SK-N-MC (cell line): ENCODE data around the gene TST.

Source experiments
- DNase-seq: peaks from one replicate; pipeline ENCODE4 v3.0.0-alpha.2; 2011; ENCODE audit warnings: low read depth, low spot score
- H3K27ac ChIP-seq: fragments of 200-600 bp; sonication (generic); 2 replicates; pipeline ENCODE4 v1.5.1; 2016; ENCODE audit warnings: mixed run types
- H3K36me3 ChIP-seq: fragments of 200-600 bp; sonication (generic); 2 replicates; pipeline ENCODE4 v1.6.1; 2017; ENCODE audit warnings: antibody characterized with exemption, low read length, mixed read lengths; ENCODE audit not compliant: insufficient read depth
- H3K4me3 ChIP-seq: fragments of 200-600 bp; sonication (generic); 2 replicates; pipeline ENCODE4 v1.5.1; 2016
- H3K9ac ChIP-seq: fragments of 200-600 bp; sonication (generic); 2 replicates; pipeline ENCODE4 v1.8.0; 2017; ENCODE audit warnings: mixed run types, mixed read lengths; ENCODE audit not compliant: insufficient read length
- H3K9me3 ChIP-seq: fragments of 200-600 bp; sonication (generic); 2 replicates; pipeline ENCODE4 v1.6.1; 2017; ENCODE audit warnings: low read depth, mild to moderate bottlenecking, antibody characterized with exemption, low read length, moderate library complexity, mixed read lengths
- EZH2 ChIP-seq: fragments of 200-600 bp; sonication (generic); IDR thresholded peaks from one replicate; pipeline ENCODE4 v1.6.1; 2017; ENCODE audit warnings: antibody characterized with exemption
- FOXP2 ChIP-seq: optimal IDR thresholded peaks from 2 replicates; pipeline ENCODE3; 2011; ENCODE audit warnings: mild to moderate bottlenecking, moderate library complexity; ENCODE audit not compliant: insufficient read depth; ENCODE audit errors: extremely low read length, control extremely low read depth
- POLR2AphosphoS5 ChIP-seq: IDR thresholded peaks from 2 replicates; pipeline ENCODE4 v1.6.1; 2012; ENCODE audit warnings: mild to moderate bottlenecking, low read depth, low read length, borderline replicate concordance

The TST gene

DNA sequence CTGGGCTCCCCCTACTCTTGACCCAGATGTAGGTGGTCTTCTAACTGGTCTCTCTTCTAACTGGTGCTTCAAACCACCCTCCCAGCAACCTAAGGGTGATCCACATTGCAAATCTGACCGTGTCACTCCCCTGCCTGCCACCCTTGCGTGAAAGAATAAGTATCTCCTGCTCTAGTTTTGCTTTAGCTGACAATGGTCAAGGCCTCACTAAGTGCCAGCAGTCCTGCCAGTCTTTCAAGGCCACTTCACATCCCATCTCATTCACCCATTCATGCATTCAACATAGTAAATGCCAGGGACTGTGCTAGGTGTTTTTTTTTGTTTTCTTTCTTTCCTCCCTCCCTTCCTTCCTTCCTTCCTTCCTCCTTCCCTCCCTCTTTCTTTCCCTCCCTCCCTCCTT is 30.0 kb upstream of the TST start:
- Histone ChIP-seq H3K9me3 (no peaks in the 10 kb centered on the region), H3K36me3 (no peaks in the 10 kb centered on the region), H3K9ac (no peak overlapping the region), H3K4me3 (no peak overlapping the region), H3K27ac (no peak overlapping the region)
- DNase-seq = no peak
- TF ChIP-seq FOXP2 (no peak), POLR2AphosphoS5 (no peak), EZH2 (no peak)

DNA sequence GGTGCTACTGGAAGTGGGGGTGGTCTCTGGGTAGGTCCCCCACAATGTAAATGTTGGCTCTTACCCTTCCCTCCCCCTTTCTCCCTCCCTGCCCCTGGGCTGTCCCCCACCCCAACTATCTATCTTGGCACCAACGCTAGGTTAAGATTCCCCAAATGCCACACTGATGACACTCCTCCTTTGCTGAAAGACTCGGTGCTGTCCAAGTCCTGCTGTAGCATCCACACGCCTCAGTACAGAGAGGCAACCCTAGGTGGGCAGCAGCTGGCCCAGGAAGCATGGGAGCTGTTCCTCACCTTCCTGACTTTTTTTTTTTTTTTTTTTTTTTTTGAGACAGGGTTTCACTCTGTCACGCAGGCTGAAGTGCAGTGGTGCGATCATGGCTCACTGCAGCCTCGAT is 28.9 kb upstream of the TST start:
- TF ChIP-seq FOXP2 (no peak), EZH2 (no peak), POLR2AphosphoS5 (no peak)
- no peak overlapping the region for H3K4me3 ChIP-seq
- no peaks in the 10 kb centered on the region for H3K36me3 ChIP-seq
- H3K9me3 ChIP-seq = no peaks in the 10 kb centered on the region
- no peak overlapping the region for H3K27ac ChIP-seq
- DNase-seq = no peak
- no peak overlapping the region for H3K9ac ChIP-seq

DNA sequence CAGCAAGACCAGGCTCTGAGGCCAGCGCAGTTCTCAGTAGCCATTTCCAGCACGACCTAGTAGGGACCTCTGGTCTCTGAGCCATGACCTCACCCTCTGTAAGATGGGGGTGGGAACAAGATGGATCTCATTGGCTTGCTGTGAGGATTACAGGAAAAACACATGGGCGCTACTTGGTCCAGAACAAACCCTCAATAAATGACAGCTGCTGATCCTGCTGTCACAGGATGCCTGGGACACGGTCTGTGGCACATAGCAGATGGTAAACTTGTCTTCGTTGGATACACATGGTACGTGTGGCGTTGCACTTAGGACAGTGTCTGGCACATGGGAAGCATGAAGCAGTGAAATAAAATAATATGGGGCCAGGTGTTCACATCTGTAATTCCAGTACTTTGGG is 27.8 kb upstream of the TST start:
- Histone ChIP-seq H3K27ac (no peak overlapping the region), H3K9ac (no peak overlapping the region), H3K36me3 (no peaks in the 10 kb centered on the region), H3K4me3 (no peak overlapping the region), H3K9me3 (no peaks in the 10 kb centered on the region)
- DNase-seq = no peak
- TF ChIP-seq POLR2AphosphoS5 (no peak), EZH2 (no peak), FOXP2 (no peak)

DNA sequence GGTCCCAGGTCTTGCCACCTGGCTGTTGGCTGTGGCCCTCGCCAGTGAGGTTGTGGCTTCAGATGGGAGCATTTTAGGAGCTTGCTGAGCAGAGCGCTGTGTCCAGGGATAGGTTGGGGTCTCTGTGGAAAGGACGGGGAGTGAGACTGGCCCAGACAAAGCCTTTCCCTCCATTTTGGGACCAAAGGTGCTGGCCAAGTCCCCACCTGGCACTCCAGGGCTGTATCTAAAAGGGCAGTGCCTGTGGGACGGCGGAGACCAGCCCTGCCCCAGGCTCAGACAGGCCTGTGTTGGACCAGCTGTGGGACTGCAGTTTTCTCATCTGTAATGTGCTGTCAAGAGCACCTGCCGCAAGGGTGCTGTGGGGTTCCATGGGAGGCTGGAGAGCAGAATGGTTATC is 27.3 kb upstream of the TST start:
- H3K36me3 ChIP-seq = no peaks in the 10 kb centered on the region
- TF ChIP-seq FOXP2 (no peak), EZH2 (no peak), POLR2AphosphoS5 (no peak)
- H3K9me3 ChIP-seq = no peaks in the 10 kb centered on the region
- no peak overlapping the region for H3K9ac ChIP-seq
- no peak overlapping the region for H3K27ac ChIP-seq
- H3K4me3 ChIP-seq = no peak overlapping the region
- DNase-seq = no peak

DNA sequence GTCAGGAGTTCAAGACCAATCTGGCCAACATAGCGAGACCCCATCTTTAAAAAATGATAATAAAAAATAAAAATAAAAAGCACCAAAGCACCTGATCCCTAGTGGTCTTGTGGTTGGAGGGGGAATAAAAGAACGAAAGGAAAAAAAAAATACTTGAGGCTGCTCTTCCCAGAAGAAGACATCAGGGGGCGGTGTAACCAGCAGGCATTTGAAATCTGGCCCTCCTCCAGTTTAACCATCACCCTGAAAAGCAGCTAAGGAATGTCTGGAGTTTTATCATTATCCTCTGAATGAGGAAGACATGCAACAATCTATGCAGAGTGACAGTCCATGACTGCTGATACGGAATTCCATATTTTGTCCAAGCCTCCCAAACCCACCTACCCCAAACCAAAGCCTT is 26.7 kb upstream of the TST start:
- Histone ChIP-seq H3K4me3 (no peak overlapping the region), H3K27ac (no peak overlapping the region), H3K36me3 (no peaks in the 10 kb centered on the region), H3K9ac (no peak overlapping the region), H3K9me3 (no peaks in the 10 kb centered on the region)
- TF ChIP-seq FOXP2 (no peak), EZH2 (no peak), POLR2AphosphoS5 (no peak)
- no peak for DNase-seq

DNA sequence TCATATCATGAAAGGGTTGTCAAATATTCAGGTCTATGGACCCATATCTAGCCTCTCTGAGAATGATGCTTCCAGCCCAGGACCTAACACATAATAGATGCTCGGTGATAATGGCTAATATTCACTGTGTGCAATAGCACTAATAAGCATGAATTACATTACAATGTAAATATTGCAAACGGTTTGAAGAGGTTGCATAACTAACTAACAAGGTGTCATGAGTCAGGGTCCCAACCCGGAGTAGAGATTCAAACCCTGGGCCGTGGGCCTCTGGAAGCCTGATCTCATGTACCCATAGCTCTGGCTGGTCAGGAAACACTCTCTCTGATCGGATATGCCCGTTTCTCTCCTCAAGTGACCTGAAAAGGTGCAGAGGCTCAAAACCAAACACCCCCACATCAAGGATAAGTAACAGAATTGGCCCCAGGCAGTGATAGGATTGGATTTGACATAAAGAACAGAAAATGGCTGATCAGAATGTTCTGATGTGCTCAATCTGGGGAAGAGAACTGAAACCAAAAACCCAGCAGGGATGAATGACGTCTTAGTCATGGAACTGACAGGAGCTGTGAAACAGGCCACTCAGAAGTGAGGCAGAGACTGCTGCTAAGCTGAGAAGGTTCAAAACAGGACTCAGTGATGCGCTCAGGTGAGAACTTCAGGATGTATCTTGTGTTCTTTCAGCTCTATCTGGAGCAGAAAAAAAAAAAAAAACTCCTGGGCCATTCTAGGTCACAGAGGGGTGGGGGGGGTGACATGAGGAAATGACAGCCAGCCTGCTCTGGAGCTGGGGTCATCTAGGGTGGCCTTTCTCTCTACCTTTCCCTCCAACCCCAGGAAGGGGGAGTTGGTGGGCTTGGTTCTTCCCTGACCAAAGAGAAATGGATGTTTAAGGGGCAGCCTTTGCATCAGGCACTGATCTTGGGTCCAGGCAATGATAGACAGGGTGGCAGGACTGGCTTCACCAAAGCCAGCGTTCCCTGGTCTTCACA is 25.7 kb upstream of the TST start:
- H3K27ac ChIP-seq = no peak overlapping the region
- no peaks in the 10 kb centered on the region for H3K9me3 ChIP-seq
- no peak overlapping the region for H3K4me3 ChIP-seq
- DNase-seq = no peak
- no peak overlapping the region for H3K9ac ChIP-seq
- H3K36me3 ChIP-seq = no peaks in the 10 kb centered on the region
- no peak for TF ChIP-seq POLR2AphosphoS5
- TF ChIP-seq FOXP2 = no peak

DNA sequence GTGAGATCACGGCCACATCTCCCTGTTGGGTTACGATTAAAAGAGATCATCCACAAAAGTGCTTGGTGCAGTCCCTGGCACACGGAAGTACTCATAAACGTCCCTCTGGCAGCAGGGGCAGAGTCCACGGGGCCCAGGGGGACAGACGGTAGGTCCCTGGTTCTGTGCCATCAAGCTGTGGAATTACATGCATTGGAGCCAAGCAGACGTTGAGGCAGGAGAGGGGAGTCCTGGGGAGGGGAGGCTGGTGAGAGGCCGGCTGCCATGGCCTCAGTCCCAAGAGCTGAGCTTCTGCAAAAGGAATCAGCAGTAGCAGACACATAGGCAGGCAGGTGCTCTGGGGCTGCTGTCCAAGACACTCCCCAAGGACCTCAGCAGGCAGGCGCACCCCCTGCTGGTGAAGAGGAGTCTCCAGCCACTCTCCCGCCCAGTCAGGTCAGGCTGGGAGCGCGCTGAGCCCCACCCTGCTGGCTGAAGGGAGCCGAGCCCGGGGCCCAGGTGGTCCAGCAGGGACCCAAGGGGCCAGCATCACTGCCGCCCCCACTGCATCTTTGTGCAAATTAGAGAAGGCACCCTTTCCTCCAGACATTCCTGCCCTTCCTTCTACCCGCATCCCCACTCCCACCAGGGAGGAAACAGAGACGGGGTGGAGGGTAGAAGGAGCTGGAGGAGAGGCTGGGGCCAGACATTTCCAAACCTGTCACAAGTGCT is 24.7 kb upstream of the TST start:
- H3K36me3 ChIP-seq = no peaks in the 10 kb centered on the region
- no peak overlapping the region for H3K27ac ChIP-seq
- no peak overlapping the region for H3K9ac ChIP-seq
- TF ChIP-seq FOXP2 (no peak), EZH2 (no peak), POLR2AphosphoS5 (no peak)
- no peaks in the 10 kb centered on the region for H3K9me3 ChIP-seq
- no peak overlapping the region for H3K4me3 ChIP-seq
- DNase-seq = no peak

DNA sequence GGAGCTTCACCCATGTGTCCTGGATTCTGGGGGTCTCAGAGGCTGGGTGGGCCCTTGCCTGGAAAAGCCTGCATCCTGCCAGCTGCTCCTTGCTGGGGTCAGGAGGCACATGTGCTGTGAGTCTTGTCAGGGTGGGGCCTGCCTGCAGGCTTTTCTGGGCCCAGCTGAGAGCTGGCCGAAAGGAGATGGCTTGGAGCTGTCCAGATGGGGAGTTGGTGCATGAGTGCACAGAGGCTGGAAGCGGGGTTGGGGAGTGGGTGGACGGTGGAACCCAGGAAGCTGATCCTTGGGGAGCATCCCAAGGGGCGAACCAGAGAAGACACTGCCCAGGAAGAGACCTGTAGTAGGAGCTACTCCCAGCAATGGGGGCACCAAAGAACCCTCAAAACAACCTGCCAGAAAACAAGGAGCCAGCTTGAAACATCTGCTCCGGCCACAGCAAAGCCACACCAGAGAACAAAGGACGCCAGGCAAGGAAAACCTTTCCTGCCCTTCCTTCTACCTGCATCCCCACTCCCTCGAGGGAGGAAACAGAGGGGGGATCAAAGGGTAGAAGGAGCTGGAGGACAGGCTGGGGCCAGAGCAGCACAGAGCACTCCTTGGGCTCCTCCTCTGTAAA is 24.1 kb upstream of the TST start:
- H3K36me3 ChIP-seq = no peaks in the 10 kb centered on the region
- no peak overlapping the region for H3K4me3 ChIP-seq
- H3K9ac ChIP-seq = no peak overlapping the region
- no peaks in the 10 kb centered on the region for H3K9me3 ChIP-seq
- DNase-seq = no peak
- H3K27ac ChIP-seq = no peak overlapping the region
- TF ChIP-seq FOXP2 (no peak), EZH2 (no peak), POLR2AphosphoS5 (no peak)
